SU-DHL-6 (cell line): ENCODE data around the gene TRIP13.

Source experiments
- CTCF ChIP-seq: fragments of 200-600 bp; sonication (generic); IDR thresholded peaks from one replicate; pipeline ENCODE4 v1.5.1; 2017; ENCODE audit warnings: antibody characterized with exemption, mild to moderate bottlenecking, low read length, moderate library complexity; ENCODE audit not compliant: insufficient read depth, poor library complexity, severe bottlenecking
- EZH2phosphoT487 ChIP-seq: fragments of 200-600 bp; sonication (generic), shearing (Covaris generic); conservative IDR thresholded peaks from 2 replicates; pipeline ENCODE4 v1.6.1; 2018; ENCODE audit warnings: mild to moderate bottlenecking, antibody characterized with exemption, low read length, moderate library complexity, mixed read lengths

- no peak for TF ChIP-seq CTCF
- no peak for TF ChIP-seq EZH2phosphoT487
These were observed 70.6 kb downstream of the TRIP13 start for GRCh38 chr5:963310-963672.
